GM12875 (cell line): ENCODE measurements around the gene VTI1A.
"Not testable (repeated sequence)": the region's sequence is repeated elsewhere in the genome, so short reads cannot be mapped to it uniquely, and the experiment has no call there.

ENCODE experiments used
- H3K4me3 ChIP-seq: one replicate; pipeline ENCODE4 v1.5.1; 2011; ENCODE audit warnings: low read depth, low read length, control low read depth
- TF ChIP-seq, protein P1 (sequence below): IDR thresholded peaks from 2 replicates; pipeline ENCODE4 v1.5.1; 2011; ENCODE audit warnings: low read depth, mild to moderate bottlenecking, control low read depth, inconsistent platforms, low read length, moderate library complexity, borderline replicate concordance; ENCODE audit not compliant: insufficient read depth

Gene VTI1A

DNA sequence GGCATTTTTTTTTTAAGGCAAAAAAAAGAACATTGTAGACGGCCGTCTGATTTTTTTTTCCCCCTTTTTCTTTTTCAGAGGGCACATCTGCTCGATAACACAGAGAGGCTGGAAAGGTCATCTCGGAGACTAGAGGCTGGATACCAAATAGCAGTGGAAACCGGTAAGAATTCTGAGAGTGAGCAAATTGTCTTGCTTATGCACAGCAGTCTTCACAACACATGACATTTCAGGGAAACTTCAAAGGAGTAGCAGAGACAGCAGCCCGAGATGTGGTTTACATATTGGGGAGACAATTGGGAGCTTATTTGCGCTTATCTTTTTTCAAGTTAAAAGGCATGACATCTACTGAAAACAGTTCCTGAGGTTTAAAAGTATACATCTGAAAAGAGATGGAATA lies 91.2 kb downstream of the VTI1A start:
- TF ChIP-seq, protein P1, sequence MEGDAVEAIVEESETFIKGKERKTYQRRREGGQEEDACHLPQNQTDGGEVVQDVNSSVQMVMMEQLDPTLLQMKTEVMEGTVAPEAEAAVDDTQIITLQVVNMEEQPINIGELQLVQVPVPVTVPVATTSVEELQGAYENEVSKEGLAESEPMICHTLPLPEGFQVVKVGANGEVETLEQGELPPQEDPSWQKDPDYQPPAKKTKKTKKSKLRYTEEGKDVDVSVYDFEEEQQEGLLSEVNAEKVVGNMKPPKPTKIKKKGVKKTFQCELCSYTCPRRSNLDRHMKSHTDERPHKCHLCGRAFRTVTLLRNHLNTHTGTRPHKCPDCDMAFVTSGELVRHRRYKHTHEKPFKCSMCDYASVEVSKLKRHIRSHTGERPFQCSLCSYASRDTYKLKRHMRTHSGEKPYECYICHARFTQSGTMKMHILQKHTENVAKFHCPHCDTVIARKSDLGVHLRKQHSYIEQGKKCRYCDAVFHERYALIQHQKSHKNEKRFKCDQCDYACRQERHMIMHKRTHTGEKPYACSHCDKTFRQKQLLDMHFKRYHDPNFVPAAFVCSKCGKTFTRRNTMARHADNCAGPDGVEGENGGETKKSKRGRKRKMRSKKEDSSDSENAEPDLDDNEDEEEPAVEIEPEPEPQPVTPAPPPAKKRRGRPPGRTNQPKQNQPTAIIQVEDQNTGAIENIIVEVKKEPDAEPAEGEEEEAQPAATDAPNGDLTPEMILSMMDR = no peak
- H3K4me3 ChIP-seq = no peak overlapping the region

DNA sequence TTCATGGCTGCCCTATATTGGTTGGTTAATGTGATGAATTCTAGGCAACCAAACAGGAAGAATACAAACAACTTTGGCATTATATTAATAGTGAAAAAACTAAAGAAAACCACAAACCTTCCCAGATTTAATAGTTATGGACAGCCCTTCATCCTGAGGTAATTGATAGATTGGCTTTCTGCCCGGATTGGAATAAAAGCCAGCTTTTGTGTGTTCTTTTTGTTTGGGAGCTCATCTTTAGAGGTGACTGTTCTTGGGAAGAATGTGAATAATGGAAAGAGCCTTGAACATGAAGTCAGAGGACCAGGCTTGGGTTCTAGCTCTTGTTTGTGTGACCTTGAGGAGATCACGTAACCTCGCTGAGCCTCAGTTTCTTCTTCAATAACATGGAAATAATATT lies 92.3 kb downstream of the VTI1A start:
- TF ChIP-seq, protein P1 = no peak
- H3K4me3 ChIP-seq = no peak overlapping the region

DNA sequence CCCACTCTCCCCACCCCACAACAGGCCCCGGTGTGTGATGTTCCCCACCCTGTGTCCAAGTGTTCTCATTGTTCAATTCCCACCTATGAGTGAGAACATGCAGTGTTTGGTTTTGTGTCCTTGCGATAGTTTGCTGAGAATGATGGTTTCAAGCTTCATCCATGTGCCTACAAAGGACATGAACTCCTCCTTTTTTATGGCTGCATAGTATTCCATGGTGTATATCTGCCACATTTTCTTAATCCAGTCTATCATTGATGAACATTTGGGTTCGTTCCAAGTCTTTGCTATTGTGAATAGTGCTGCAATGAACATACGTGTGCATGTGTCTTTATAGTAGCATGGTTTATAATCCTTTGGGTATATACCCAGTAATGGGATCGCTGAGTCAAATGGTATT lies 95.8 kb downstream of the VTI1A start:
- H3K4me3 ChIP-seq = not testable (repeated sequence)

- TF ChIP-seq, protein P1 = no peak
- no peak overlapping the region for H3K4me3 ChIP-seq
These were observed 99.5 kb downstream of the VTI1A start for GRCh38 chr10:112546474-112546873.

DNA sequence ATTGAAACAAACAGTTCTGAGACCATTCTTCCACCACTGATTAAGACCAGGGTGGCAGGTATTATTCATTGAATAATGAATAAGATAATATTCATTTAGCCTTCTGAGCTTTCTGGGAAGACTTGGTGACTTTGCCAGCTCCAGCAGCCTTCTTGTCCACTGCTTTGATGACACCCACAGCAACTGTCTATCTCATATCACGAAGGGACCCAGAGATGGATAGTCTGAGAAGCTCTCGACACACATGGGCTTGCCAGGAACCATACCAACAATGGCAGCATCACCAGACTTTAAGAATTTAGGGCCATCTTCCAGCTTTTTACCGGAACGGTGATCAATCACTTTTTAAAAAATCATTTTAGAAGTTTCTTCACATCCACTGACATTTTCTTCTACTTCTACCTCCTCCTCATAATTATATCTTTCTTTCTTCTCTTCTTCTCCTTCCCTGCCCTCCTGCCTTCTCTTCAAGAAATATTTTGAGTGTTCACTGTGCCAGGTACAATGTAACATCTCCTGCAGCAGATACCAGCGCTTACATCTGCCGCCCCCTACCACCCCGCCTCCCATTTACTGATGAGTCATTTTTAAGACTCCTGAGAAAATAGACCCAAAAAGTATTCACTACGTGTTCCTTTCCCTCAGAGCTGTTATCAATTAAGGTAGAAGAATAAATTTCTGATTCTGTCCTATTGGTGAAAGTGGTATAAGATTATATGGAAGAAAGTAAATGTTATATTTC lies 101.7 kb downstream of the VTI1A start:
- TF ChIP-seq, protein P1 = no peak
- H3K4me3 ChIP-seq = no peak overlapping the region

- H3K4me3 ChIP-seq = no peak overlapping the region
- TF ChIP-seq, protein P1 = no peak
These were observed 105.6 kb downstream of the VTI1A start for GRCh38 chr10:112552593-112553110.

GRCh38 chr10:112553315-112553714 lies 106.3 kb downstream of the VTI1A start:
- TF ChIP-seq, protein P1 = no peak
- no peak overlapping the region for H3K4me3 ChIP-seq
